ENCODE results near the gene MRPL40.
"Not testable (repeated sequence)": the region's sequence is repeated elsewhere in the genome, so short reads cannot be mapped to it uniquely, and the experiment has no call there.

MRPL40 gene

DNA sequence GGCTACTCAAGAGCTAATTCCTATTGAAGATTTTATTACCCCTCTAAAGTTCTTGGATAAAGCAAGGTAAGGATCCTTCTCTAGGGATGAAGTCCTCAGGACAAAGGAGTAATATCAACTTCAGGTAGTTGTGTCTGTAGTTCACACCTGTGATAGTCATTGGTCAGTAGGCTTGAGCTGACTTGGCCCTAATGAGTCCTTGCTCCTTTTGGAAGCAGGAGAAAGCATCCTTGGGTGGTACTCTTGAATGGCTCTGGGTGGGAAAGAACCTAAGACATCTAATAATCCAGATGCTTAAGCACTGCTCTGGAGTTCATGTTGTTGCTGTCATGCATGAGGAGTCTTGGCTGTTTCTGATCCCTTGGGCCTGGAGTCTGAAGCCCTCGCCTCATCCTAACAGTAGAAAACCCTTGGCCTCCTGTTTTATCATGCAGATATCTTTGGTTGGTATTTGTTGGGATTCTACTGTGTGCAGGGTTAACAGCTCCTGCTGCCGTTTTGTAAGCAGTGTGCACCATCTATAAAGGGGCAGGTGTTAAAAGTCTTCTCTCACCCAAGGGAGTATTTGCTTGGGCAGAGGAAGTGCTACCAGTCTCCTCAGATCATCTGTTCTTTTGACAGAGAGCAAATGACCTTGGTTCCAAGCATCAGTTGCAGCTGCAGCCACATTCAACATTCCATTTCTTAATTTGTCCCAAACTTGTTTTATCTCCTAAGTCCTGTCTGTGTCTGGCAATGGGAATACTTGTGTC lies 2.7 kb downstream of the MRPL40 start:
- in situ Hi-C loops (cut with MboI; ENCODE audit: low pct_unique_long_range_greater_than_20kb, low sequenced_read_pairs), result no loop called here
- DNase-seq, result no peak

DNA sequence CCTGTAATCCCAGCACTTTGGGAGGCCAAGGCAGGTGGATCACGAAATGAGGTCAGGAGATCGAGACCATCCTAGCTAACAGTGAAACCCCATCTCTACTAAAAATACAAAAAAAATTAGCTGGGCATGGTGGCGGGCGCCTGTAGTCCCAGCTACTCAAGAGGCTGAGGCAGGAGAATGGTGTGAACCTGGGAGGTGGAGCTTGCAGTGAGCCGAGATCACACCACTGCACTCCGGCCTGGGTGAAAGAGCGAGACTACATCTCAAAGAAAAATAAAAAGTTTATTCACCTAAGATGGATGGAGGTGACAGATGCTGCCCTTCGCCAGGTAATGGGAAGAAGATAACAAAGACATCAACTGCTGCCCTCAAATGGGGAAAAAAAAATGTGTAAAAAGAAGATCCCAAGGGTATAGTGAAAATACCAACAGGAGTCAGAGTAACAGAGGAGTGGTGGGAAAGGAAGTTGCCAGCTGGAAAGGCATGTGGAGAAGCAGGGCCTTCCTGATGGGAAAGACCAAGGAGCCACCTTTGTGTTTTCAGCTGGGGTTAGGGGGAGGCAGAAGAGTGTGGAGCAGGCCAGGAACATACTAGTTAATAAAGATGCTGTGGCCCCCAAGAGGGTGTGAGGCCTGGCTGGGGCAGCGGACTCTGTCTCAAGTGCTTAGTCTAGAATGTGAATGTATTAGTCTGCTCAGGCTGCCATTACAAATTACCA lies 4.3 kb downstream of the MRPL40 start:
- in situ Hi-C loops (cut with MboI; ENCODE audit: low pct_unique_long_range_greater_than_20kb, low sequenced_read_pairs); DNase-seq: not testable (repeated sequence)

DNA sequence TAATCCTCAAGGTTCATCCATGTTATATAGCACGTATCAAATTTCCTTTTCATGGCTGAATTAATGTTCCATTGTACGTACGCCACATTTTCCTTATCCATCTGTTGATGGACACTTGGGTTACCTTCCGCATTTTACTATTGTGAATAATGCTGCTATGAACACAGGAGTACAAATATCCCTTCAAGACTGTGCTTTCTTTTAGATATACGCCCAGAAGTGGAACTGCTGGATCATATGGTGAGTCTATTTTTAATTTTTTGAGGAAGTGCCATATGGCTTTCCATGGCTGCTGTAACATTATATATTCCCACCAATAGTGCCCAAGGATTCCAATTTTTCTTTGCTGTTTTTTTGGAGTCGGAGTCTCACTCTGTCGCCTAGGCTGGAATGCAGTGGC lies 6.0 kb downstream of the MRPL40 start:
- no peak for DNase-seq
- in situ Hi-C loops (cut with MboI; ENCODE audit: low pct_unique_long_range_greater_than_20kb, low sequenced_read_pairs), result no loop called here

DNA sequence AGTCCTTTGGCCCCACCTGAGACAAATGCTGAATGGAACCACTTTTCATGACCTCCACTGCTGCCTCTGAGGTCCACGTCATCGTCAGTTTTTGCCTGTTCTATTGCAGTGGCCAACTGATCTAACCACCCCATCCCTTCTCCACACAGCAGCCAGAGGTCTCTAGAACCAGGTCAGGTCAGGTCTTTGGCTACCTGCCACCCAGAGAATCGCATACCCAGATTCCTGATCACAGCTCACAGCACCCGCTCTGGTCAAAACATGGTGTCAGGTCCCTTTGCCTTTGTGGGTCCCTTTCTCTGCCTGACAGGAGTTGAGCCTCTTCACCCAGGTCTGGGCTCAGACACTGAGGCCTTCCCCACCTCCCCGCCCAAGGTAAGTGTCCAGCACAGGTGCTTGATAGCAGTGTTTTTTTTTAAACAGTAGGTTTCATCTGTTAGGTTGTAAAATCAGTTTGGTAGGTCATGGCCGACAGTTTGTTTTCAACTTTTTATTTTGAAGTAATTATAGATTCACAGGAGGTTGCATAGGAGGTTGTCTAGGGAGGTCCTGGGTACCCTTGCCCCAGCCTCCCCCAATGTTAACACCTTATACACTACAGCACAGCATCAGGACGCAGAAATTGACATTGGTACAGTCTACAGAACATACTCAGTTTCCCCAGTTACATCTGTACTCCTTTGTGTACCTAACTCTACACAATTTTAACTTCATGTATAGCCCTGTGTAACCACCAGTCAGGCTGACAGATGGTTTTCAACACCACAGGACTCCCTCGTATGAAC lies 8.3 kb downstream of the MRPL40 start:
- in situ Hi-C loops (cut with MboI; ENCODE audit: low pct_unique_long_range_greater_than_20kb, low sequenced_read_pairs), result no loop called here

DNA sequence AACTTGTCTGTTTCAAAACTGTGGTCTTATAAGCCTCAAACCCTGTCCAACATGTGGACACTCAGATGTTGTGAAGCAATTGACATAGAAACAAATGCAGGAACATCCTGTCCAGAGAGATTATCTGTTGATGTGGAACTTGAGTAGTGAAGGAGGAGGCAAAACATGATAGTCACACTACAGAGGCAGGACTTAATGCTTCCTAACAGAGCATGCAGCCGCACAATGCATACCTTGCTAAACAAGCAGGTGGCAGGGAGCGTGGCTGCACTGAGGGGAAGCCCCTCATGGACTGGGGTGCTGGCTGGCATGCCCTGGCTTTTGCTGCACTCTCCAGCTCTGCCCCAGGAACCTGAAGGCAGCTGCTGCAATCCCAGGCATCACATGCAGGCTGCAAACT lies 9.8 kb downstream of the MRPL40 start:
- no peak for DNase-seq
- in situ Hi-C loops (cut with MboI; ENCODE audit: low pct_unique_long_range_greater_than_20kb, low sequenced_read_pairs), result no loop called here

More for the DNA sequence above, 8.3 kb downstream of the MRPL40 start:
- DNase-seq, result no peak

DNA sequence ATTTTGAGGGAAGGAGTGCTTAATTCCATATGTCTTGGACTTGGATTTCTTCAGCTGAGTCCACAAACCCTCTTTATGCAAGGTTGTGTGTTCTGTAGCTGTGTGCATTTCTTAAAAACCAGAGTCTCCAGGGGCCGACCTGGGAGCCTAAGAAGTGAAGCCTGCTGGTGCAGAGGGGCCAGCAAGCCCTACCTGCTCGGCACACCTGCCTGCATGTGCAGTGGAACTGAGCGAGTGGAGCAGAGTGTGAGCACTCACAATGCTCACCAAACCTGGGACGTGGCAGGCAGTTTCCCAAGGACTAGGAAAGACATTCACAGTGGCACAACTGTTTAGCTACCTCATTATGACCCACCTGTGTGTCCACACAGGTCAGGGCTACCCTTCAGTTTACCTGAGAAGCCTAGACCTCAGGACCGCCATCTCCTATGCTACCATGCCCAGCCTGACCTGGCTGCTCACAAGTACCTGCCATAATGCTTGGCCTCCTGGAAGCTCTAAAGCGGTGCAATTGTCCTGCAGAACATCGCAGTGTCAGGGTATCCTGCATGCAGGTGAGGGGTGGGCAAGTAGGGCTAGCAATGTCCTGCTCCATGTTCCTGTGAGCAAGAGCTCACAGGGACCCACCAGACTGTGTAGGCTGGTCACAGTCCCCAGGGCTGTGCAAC lies 11.3 kb downstream of the MRPL40 start:
- DNase-seq, result no peak
- in situ Hi-C loops (cut with MboI; ENCODE audit: low pct_unique_long_range_greater_than_20kb, low sequenced_read_pairs), result no loop called here

DNA sequence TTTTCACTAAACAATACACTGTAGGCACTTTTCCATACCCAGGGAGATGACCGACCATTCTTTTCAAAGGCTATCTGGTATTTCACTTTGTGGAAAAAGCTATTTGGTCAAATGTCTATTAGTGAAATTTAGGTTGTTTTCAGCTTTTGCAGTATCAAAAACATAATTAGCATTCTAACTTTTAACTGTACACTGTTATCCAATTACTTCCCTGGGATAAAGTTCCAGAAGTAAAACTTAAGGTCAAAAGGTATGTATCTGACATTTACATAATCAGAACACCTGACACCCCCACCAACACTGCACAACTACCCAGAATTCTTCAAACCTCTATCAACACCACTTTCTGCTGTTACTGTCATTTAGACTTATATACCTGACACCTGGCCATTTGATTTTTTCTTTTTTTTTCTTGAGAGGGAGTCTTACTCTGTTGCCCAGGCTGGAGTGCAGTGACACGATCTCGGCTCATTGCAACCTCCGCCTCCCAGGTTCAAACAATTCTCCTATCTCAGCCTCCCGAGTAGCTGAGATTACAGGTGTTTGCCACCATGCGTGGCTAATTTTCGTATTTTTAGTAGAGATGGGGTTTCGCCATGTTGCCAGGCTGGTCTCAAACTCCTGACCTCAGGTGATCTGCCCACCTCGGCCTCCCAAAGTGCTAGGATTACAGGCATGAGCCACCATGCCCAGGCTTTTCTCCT lies 13.1 kb downstream of the MRPL40 start:
- in situ Hi-C loops (cut with MboI; ENCODE audit: low pct_unique_long_range_greater_than_20kb, low sequenced_read_pairs); DNase-seq: not testable (repeated sequence)

DNA sequence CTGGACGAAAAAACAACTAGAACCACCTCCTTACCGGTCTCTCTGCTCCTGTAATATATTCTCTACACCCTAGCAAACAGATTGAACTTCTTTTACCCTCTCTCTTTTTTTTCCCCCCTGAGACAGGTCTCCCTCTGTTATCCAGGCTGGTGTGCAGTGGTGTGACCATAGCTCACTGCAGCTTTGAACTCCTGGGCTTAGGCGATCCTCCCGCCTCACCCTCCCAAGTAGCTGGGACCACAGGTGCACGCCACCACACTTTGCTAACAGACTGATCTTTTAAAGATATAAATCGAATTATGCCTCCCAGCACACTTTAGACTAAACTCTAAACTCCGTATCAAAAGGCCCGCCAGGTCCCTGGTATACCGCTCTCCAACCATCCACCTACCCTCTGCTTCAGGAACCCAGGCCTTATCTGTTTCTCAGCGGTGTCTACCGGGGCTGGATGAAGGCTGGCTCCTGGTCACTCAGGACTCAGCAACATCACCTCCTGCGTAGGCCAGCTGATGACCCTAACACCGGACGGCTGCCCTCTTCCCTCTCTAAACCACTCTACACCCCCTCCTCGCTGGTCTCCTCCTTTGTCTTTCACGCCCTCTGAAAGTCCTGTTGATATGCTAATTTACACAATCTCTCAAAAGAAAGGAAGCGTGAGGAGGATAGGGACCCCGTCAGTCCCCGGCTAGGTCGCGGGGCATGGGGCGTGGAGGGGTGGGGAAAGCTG lies 14.4 kb downstream of the MRPL40 start:
- DNase-seq, result no peak
- in situ Hi-C loops (cut with MboI; ENCODE audit: low pct_unique_long_range_greater_than_20kb, low sequenced_read_pairs), result no loop called here

DNA sequence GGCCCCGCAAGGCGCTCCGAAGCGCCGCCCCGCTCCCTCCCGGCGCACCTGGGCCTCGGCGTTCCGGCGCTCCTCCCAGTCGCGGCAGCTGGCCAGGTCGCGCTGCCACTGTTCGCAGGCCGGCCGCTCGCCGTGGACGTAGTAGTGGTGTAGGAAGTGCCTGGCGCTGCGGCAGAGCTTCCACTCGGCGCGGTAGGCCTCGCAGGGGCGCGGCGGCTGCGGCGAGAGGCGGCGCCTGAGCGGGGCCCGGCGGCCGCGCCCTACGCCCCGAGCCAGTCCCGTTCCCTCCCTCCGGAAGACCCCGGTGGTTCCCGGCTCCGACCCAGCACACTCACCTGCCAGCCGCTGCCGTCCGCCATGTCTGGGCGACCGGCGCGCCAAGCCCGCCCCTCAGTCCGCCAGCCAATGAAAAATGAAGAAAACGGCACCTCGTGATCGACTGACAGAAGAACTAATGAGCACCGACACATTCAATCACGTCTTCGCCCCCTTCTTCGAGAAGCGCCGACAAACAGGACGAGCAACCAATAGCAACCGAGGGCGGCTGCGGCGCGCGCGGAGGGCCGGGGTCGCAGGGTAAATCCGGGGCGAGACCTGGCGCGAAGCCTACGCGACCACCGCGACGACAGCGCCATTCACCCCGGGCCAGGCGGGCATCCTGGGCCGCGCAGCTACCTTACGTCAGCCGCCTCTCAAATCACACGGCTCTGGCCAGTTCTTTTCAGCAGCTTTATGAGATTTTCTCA lies 15.2 kb downstream of the MRPL40 start, which contains the start of gene C22orf39:
Gene C22orf39, minus strand, starts transcription at position 382 of the 746 bp plus-strand sequence. Its CDS starts 23 bp downstream, at position 359.
- in situ Hi-C loops (cut with MboI; ENCODE audit: low pct_unique_long_range_greater_than_20kb, low sequenced_read_pairs), result no loop called here
- peak; percentile 94 for DNase-seq

DNA sequence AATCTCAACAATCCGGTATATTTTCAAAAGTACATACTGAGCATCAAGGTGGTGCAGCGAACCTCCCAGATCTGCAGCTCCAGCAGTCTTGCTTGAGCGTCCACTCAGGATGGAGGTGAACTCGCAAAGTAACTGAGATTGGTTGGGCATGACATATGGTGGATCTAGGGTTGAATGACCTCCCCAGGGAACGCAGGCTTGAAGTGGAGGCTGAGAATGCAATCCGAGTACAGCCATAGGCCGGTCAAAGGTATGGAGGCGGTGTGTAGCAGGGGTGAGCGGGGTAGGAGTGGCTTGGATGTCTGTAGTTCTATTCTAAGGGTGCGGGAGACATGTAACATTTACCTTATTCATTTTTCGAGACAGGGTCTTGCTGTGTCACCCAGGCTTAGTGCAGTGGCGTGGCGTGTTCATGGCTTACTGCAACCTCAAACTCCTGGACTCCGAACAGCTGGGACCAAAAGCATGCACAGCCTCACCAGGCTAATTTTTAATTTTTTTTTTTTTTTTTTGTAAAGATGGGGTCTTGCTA lies 15.8 kb downstream of the MRPL40 start:
- no peak for DNase-seq
- in situ Hi-C loops (cut with MboI; ENCODE audit: low pct_unique_long_range_greater_than_20kb, low sequenced_read_pairs), result no loop called here

DNA sequence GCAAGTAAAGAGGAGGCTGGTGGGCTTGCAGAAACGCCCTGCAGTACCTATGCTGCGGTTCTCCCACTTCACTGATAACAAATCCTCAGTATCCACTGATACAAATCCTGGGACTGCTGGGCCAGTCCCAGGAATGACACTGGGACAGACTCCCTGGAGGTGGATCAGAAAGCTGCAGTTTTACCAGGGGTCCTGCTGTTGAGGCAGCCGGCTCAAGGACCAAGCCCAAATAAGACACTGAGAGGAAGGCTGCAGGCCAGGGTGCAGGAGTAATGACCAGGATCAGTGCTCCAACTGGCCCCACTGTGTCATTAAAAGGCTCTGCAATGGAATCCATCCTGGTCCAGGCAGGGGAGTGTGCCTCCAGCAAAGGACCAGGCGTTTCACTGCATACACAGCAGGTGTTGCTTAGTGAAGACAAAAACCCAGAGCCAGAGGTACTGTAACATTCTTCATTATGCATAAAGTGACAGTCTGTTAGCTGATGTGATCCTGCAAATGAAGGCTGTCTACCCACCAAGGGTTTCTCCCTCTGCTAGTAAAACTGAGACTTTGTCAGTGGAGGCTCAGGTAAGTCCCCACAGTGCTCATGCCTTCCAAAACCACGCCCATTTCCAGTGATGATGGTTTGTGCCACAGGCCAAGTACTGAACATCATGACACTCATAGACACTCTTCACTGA lies 16.5 kb downstream of the MRPL40 start:
- in situ Hi-C loops (cut with MboI; ENCODE audit: low pct_unique_long_range_greater_than_20kb, low sequenced_read_pairs), result no loop called here
- DNase-seq, result no peak

DNA sequence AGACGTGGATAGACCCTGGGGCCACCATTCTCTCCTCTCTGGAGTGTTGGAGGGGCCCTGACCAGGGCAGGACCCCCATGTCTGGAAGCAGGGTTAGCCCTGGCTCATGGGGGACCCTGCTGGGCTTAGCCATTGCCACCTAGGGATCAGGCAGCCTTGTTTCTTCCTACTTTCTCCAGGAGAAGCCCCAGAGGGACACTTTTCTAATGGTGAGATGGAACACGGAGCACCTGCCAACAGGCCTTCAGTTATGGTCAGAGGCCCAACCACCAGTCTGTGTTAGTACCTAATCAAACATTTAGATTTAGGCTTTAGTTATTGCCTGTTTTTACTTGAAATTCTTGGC lies 17.1 kb downstream of the MRPL40 start:
- in situ Hi-C loops (cut with MboI; ENCODE audit: low pct_unique_long_range_greater_than_20kb, low sequenced_read_pairs), result no loop called here

DNA sequence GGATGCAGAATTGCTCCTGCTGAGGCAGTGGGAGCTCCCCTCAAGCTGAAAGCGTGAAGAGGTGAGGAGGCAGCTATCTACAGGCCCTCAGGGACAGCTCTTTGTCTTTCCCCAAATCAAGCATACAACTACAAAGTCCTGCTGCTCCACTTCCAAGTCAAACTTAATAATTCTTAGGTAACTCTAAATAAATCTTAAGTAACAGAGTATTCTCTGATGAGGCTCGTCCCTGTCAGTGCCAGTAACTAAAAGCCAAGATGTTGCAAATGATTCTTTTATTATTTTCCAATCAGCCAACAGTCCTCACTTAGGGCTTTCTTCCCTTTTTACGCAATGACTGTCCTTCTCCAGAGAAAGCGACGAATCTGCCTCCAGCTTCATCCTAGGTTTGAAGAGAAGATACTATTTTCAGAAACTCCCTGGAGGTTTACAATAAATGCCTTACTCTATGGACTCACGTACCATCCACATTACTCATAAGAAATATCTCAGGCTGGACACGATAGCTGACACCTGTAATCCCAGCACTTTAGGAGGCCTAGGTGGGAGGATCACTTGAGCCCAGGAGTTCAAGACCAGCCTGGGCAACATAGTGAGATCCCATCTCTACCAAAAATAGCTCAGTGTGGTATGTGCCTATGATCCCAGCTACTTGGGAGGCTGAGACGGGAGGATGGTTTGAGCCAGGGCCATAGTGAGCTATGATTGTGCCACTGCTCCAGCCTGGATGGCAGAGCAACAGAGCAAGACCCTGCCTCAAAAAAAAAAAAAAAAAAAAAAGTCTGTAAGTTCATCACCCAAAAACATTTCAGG lies 18.2 kb downstream of the MRPL40 start:
- in situ Hi-C loops (cut with MboI; ENCODE audit: low pct_unique_long_range_greater_than_20kb, low sequenced_read_pairs), result no loop called here
- no peak for DNase-seq

More for the DNA sequence above, 17.1 kb downstream of the MRPL40 start:
- DNase-seq, result no peak

DNA sequence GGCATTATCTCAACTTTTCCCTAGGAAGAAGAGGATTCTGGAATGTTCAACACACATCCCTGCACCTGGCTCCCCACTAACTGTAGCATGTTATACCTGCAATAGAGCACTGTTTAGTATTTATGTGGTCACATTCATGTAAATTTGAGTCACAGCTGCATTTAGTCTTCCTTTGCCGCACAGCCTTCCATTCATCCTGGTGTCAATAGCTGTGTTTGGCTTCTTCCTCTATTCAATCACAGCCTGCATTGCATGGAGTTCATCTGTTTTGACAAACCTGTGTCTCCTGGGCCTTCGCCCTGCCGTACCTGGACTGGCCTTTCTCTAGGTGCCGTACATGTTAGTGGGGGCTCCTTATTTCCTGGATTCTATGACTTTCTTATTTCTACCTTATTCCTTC lies 19.2 kb downstream of the MRPL40 start:
- DNase-seq, result no peak
- in situ Hi-C loops (cut with MboI; ENCODE audit: low pct_unique_long_range_greater_than_20kb, low sequenced_read_pairs), result no loop called here

DNA sequence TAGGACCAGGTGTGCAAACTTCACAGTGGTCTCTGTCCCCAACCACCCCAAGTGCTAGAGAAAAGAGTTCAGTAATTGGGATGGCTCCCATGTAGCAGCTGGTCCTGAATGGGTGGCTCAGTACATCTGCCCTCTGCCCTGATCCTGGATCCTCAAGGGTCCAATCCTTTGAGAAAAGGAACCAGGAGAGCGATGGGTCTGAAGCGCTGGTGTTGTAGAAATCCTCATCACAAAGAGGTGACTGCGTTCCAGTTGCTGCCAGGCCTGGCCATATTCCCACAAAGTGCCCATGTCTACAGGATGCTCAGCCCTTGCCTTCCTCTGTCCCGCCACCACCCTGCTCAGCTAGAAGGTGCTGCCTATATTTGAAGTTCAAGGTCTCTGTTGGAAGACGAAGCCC lies 21.4 kb downstream of the MRPL40 start:
- no peak for DNase-seq
- in situ Hi-C loops (cut with MboI; ENCODE audit: low pct_unique_long_range_greater_than_20kb, low sequenced_read_pairs), result no loop called here

DNA sequence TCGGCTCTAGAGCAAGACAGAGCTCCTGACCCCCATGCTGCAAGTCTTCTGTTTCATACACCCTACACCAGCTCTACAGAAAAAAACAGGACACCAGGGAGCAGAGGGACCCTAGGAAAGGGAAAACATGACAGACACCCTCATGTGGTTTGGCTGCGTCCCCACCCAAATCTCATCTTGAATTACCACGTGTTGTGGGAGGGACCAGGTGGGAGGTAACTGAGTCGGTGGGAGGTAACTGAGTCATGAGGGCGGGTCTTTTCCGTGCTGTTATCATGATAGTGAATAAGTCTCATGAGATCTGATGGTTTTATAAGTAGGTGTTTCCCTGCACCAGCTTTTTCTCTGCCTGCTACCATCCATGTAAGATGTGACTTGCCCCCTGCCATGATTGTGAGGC lies 21.8 kb downstream of the MRPL40 start:
- DNase-seq, result no peak
- in situ Hi-C loops (cut with MboI; ENCODE audit: low pct_unique_long_range_greater_than_20kb, low sequenced_read_pairs), result no loop called here

Measured in KBM-7 (cell line).